ENCODE results near the gene FAM120AOS. TPM values are rescaled to one million over a fixed set of nuclear protein-coding genes. Genes with fewer than 3 reads are reported as not detected.

The FAM120AOS gene
- total RNA-seq, 1 experiment from 2014 or later = 53.6 TPM

GRCh38 chr9:93480262-93480661 lies 26.9 kb upstream of the FAM120AOS start:
- DNase-seq = no peak
- Histone ChIP-seq H2AK5ac (ENCODE audit: insufficient read length, low read length) (no peak overlapping the region), H3T11ph (ENCODE audit: low read length) (no peak overlapping the region)

More at GRCh38 chr9:93480262-93480661, 26.9 kb upstream of the FAM120AOS start:
- H3K27me3 ChIP-seq (ENCODE audit: insufficient read depth, low read length) = no peaks in the 10 kb centered on the region
- no peak overlapping the region for H3K14ac ChIP-seq (ENCODE audit: insufficient read depth, low read length)
- H4K8ac ChIP-seq (replicated peaks; ENCODE audit: insufficient read length, low read depth, low read length) = no peak overlapping the region
- H3K56ac ChIP-seq (ENCODE audit: insufficient read length, low read depth, low read length) = no peak overlapping the region
- peaks cover 5% of the 10 kb centered on the region for H3K79me1 ChIP-seq (ENCODE audit: insufficient read depth, low read depth, low read length, poor library complexity, severe bottlenecking)
- no CpG with 5 or more reads among the region's 4 CpGs for WGBS (ENCODE audit: extremely low coverage, insufficient read length, low lambda C conversion rate)
- H3K27ac ChIP-seq (ENCODE audit: insufficient read length, low read depth, low read length) = no peak overlapping the region
- no peak overlapping the region for H3K18ac ChIP-seq (ENCODE audit: insufficient read length, low read depth, low read length)
- H3K4ac ChIP-seq (ENCODE audit: low read depth, low read length) = no peak overlapping the region
- no peak overlapping the region for H2AFZ ChIP-seq (ENCODE audit: low read length)
- Mint-ChIP-seq H3K27ac (peak overlapping the region in 2 of 3 experiments; percentile 26 to 69; a peak in 3 of 7 replicates), H3K4me1 (peaks cover 18 to 29% of the 10 kb centered on the region in 2 experiments), H3K4me3 (no peak overlapping the region), H3K9me3 (no peaks in the 10 kb centered on the region), H3K36me3 (ENCODE audit: insufficient read depth in 1 of 3, low read depth in 3 of 3) (peaks cover 10 to 31% (median 19%) of the 10 kb centered on the region in 3 experiments; a peak in 6 of 7 replicates), H3K27me3 (ENCODE audit: low read depth) (no peaks in the 10 kb centered on the region)
- no peak overlapping the region for H2BK12ac ChIP-seq (ENCODE audit: insufficient read length, low read depth, low read length)
- no peak overlapping the region for H2BK120ac ChIP-seq (ENCODE audit: low read depth, low read length, poor library complexity, severe bottlenecking)
- H3K79me2 ChIP-seq (ENCODE audit: insufficient read depth, low read length) = peaks cover 2% of the 10 kb centered on the region; the same call in 1 of the 2 replicates
- no peaks in the 10 kb centered on the region for H4K20me1 ChIP-seq (ENCODE audit: control insufficient read depth, insufficient read depth, insufficient read length)
- no peak overlapping the region for H3K23ac ChIP-seq (ENCODE audit: insufficient read length, low read depth, low read length)
- H3K23me2 ChIP-seq (ENCODE audit: insufficient read length, low read depth, low read length, poor library complexity, severe bottlenecking) = no peaks in the 10 kb centered on the region
- H4K91ac ChIP-seq (ENCODE audit: insufficient read length, low read depth, low read length) = no peak overlapping the region
- H4K5ac ChIP-seq (ENCODE audit: insufficient read length, low read depth, low read length) = no peak overlapping the region
- H3K4me2 ChIP-seq (ENCODE audit: insufficient read depth, insufficient read length, low read length) = no peak overlapping the region
- TF ChIP-seq CTCF (conservative IDR thresholded peaks at IDR 0.05) = no peak
- no peak overlapping the region for H2BK20ac ChIP-seq (ENCODE audit: low read depth, low read length, poor library complexity, severe bottlenecking)
- H2BK15ac ChIP-seq (ENCODE audit: low read depth, low read length) = no peak overlapping the region
- no peaks in the 10 kb centered on the region for H3K9me3 ChIP-seq (ENCODE audit: control insufficient read depth, low read depth, low read length)
- H3K9ac ChIP-seq (ENCODE audit: extremely low read depth, insufficient read length, low read length) = no peak overlapping the region
- H2BK5ac ChIP-seq (ENCODE audit: insufficient read length, low read length) = no peak overlapping the region
- no peaks in the 10 kb centered on the region for H3K4me1 ChIP-seq (ENCODE audit: insufficient read depth, low read length)

Measured in H9 (cell line).